Mesenchymal stem cell (in vitro differentiated cells and primary cell): ENCODE measurements around the gene PLA2G3.

ENCODE experiments used
- DNase-seq: peaks from one replicate; pipeline ENCODE4 v3.0.0-alpha.2; 2013
- H2AFZ ChIP-seq: one replicate; pipeline ENCODE4 v1.6.1; 2013; ENCODE audit warnings: low read depth, mild to moderate bottlenecking, control low read depth, inconsistent platforms, low read length, moderate library complexity
- H2AK5ac ChIP-seq: 2 replicates; pipeline ENCODE4 v1.6.1; 2013; ENCODE audit warnings: low read length, moderate library complexity, mild to moderate bottlenecking, inconsistent platforms; ENCODE audit not compliant: severe bottlenecking
- H2BK120ac ChIP-seq: one replicate; pipeline ENCODE4 v1.6.1; 2013; ENCODE audit warnings: low read depth, mild to moderate bottlenecking, inconsistent platforms, low read length, moderate library complexity
- H2BK12ac ChIP-seq, 2 experiments: one replicate each; pipeline ENCODE4 v1.6.1; 2013; ENCODE audit warnings: inconsistent platforms in 2 of 2, low read length in 2 of 2, mild to moderate bottlenecking in 2 of 2, moderate library complexity in 2 of 2, control low read depth in 1 of 2
- H2BK15ac ChIP-seq: one replicate; pipeline ENCODE4 v1.6.1; 2013; ENCODE audit warnings: mild to moderate bottlenecking, low read depth, inconsistent platforms; ENCODE audit not compliant: poor library complexity, severe bottlenecking
- H2BK5ac ChIP-seq: 2 replicates; pipeline ENCODE4 v1.6.1; 2013; ENCODE audit warnings: low read depth, mild to moderate bottlenecking, low read length, control low read depth, inconsistent platforms; ENCODE audit not compliant: poor library complexity, severe bottlenecking
- H3K14ac ChIP-seq, 2 experiments: one replicate each; pipeline ENCODE4 v1.6.1; 2013; ENCODE audit warnings: inconsistent platforms in 2 of 2, low read length in 2 of 2, control low read depth in 1 of 2, mild to moderate bottlenecking in 1 of 2, moderate library complexity in 1 of 2
- H3K18ac ChIP-seq, 2 experiments: one replicate each; pipeline ENCODE4 v1.6.1; 2013; ENCODE audit warnings: inconsistent platforms in 2 of 2, low read length in 2 of 2, control low read depth in 1 of 2, low read depth in 1 of 2, mild to moderate bottlenecking in 1 of 2
- H3K23ac ChIP-seq, 2 experiments: one replicate each; pipeline ENCODE4 v1.6.1; 2013; ENCODE audit warnings: inconsistent platforms in 2 of 2, low read length in 2 of 2, mild to moderate bottlenecking in 2 of 2, moderate library complexity in 2 of 2, control low read depth in 1 of 2
- H3K27ac ChIP-seq: 2 replicates; pipeline ENCODE4 v1.5.1; 2013; ENCODE audit warnings: mild to moderate bottlenecking, moderate library complexity, low read length, control low read depth, inconsistent platforms; ENCODE audit not compliant: poor library complexity, severe bottlenecking
- H3K27me3 ChIP-seq, 2 experiments: 2 replicates each; pipeline versions ENCODE4 v1.6.1 to v1.7.0; 2013; ENCODE audit warnings: low read length in 2 of 2, mild to moderate bottlenecking in 2 of 2, moderate library complexity in 2 of 2, control low read depth in 1 of 2, inconsistent platforms in 1 of 2; ENCODE audit not compliant: control insufficient read depth in 1 of 2, insufficient read depth in 1 of 2
- H3K36me3 ChIP-seq, 2 experiments: 2 replicates each; pipeline versions ENCODE4 v1.6.1 to v1.7.0; 2013; ENCODE audit warnings: low read length in 2 of 2, control low read depth in 1 of 2, inconsistent platforms in 1 of 2, low read depth in 1 of 2, mild to moderate bottlenecking in 1 of 2; ENCODE audit not compliant: insufficient read depth in 2 of 2, control insufficient read depth in 1 of 2
- H3K4ac ChIP-seq, 2 experiments: one replicate each; pipeline ENCODE4 v1.6.1; 2013; ENCODE audit warnings: inconsistent platforms in 2 of 2, low read length in 2 of 2, mild to moderate bottlenecking in 2 of 2, moderate library complexity in 2 of 2, control low read depth in 1 of 2, low read depth in 1 of 2
- H3K4me1 ChIP-seq: 2 replicates; pipeline ENCODE4 v1.6.1; 2013; ENCODE audit warnings: low read depth, low read length, control low read depth; ENCODE audit not compliant: control insufficient read depth, insufficient read depth
- H3K4me2 ChIP-seq: 2 replicates; pipeline ENCODE4 v1.6.1; 2013; ENCODE audit warnings: low read length, mild to moderate bottlenecking, inconsistent platforms; ENCODE audit not compliant: poor library complexity, severe bottlenecking
- H3K4me3 ChIP-seq, 2 experiments: 2 replicates each; pipeline versions ENCODE4 v1.5.1 to v1.7.0; 2013; ENCODE audit warnings: low read length in 2 of 2, mild to moderate bottlenecking in 2 of 2, control low read depth in 1 of 2, low read depth in 1 of 2; ENCODE audit not compliant: insufficient read depth in 1 of 2
- H3K79me1 ChIP-seq: replicated peaks from 2 replicates; pipeline ENCODE4 v1.6.1; 2013; ENCODE audit warnings: mild to moderate bottlenecking, control low read depth, low read length, inconsistent platforms; ENCODE audit not compliant: poor library complexity, severe bottlenecking
- H3K9ac ChIP-seq: 2 replicates; pipeline ENCODE4 v1.7.0; 2013; ENCODE audit warnings: mild to moderate bottlenecking, low read length, moderate library complexity
- H3K9me3 ChIP-seq: 2 replicates; pipeline ENCODE4 v1.7.0; 2013; ENCODE audit warnings: mild to moderate bottlenecking, low read length; ENCODE audit not compliant: control insufficient read depth
- H4K8ac ChIP-seq: one replicate; pipeline ENCODE4 v1.6.1; 2013; ENCODE audit warnings: inconsistent platforms, mild to moderate bottlenecking, low read length, moderate library complexity
- H4K91ac ChIP-seq: one replicate; pipeline ENCODE4 v1.6.1; 2013; ENCODE audit warnings: mild to moderate bottlenecking, low read length, inconsistent platforms
- WGBS: methylation state at CpG from one replicate; pipeline ENCODE4 v1.1.7; 2013; ENCODE audit warnings: mixed read lengths; 5-methylcytosine and 5-hydroxymethylcytosine counted together

PLA2G3 gene

GRCh38 chr22:31148488-31148887, 8.2 kb upstream of the PLA2G3 start:
- H3K18ac ChIP-seq = peak overlapping the region in 1 of 2 experiments; percentile 51
- H2BK12ac ChIP-seq = peak overlapping the region in 1 of 2 experiments; percentile 6
- H3K4me3 ChIP-seq = no peak overlapping the region
- H3K9me3 ChIP-seq = peaks cover 7% of the 10 kb centered on the region
- peak overlapping the region; percentile 62 for H3K9ac ChIP-seq
- H3K4ac ChIP-seq = no peak overlapping the region
- WGBS = 88% methylated on average over 1 of the region's 1 CpG
- no peak overlapping the region for H3K27ac ChIP-seq
- H3K4me1 ChIP-seq = no peaks in the 10 kb centered on the region
- no peak overlapping the region for H4K8ac ChIP-seq
- H3K27me3 ChIP-seq = no peaks in the 10 kb centered on the region
- DNase-seq = no peak
- H2BK120ac ChIP-seq = no peak overlapping the region
- H3K14ac ChIP-seq = no peak overlapping the region
- H3K36me3 ChIP-seq = no peaks in the 10 kb centered on the region
- H3K4me2 ChIP-seq = no peak overlapping the region
- no peak overlapping the region for H2BK15ac ChIP-seq
- no peaks in the 10 kb centered on the region for H3K79me1 ChIP-seq
- no peak overlapping the region for H2BK5ac ChIP-seq
- peak overlapping the region; percentile 2 for H2AFZ ChIP-seq
- no peak overlapping the region for H4K91ac ChIP-seq
- H3K23ac ChIP-seq = no peak overlapping the region
- H2AK5ac ChIP-seq = no peak overlapping the region

- Histone ChIP-seq H2BK120ac (no peak overlapping the region), H4K8ac (no peak overlapping the region), H2BK5ac (no peak overlapping the region), H3K79me1 (no peaks in the 10 kb centered on the region), H3K36me3 (no peaks in the 10 kb centered on the region), H2BK15ac (no peak overlapping the region), H3K23ac (no peak overlapping the region), H2AK5ac (no peak overlapping the region), H3K4me1 (peaks cover 13% of the 10 kb centered on the region), H3K9me3 (peaks cover 7% of the 10 kb centered on the region), H3K27me3 (peaks cover 13 to 33% of the 10 kb centered on the region in 2 experiments), H3K4ac (no peak overlapping the region), H2AFZ (no peak overlapping the region), H3K4me2 (no peak overlapping the region), H4K91ac (no peak overlapping the region), H3K18ac (no peak overlapping the region), H3K9ac (no peak overlapping the region), H2BK12ac (no peak overlapping the region), H3K14ac (no peak overlapping the region), H3K27ac (no peak overlapping the region), H3K4me3 (no peak overlapping the region)
- peak; percentile 33 for DNase-seq
Observed at GRCh38 chr22:31144223-31144622, 3.9 kb upstream of the PLA2G3 start.

GRCh38 chr22:31143537-31143936, 3.2 kb upstream of the PLA2G3 start:
- Histone ChIP-seq H3K23ac (no peak overlapping the region), H3K4me1 (peaks cover 13% of the 10 kb centered on the region), H3K9ac (no peak overlapping the region), H3K4me3 (no peak overlapping the region), H2BK12ac (no peak overlapping the region), H4K91ac (no peak overlapping the region), H2BK120ac (no peak overlapping the region), H3K79me1 (no peaks in the 10 kb centered on the region), H3K9me3 (peaks cover 7% of the 10 kb centered on the region), H2BK15ac (no peak overlapping the region), H4K8ac (no peak overlapping the region), H2BK5ac (no peak overlapping the region), H3K18ac (no peak overlapping the region), H3K36me3 (no peaks in the 10 kb centered on the region), H3K27me3 (peaks cover 20 to 39% of the 10 kb centered on the region in 2 experiments), H3K27ac (no peak overlapping the region), H2AFZ (no peak overlapping the region), H3K4me2 (no peak overlapping the region), H3K14ac (no peak overlapping the region), H2AK5ac (no peak overlapping the region), H3K4ac (no peak overlapping the region)
- 79% methylated on average over 3 of the region's 3 CpGs for WGBS
- DNase-seq = no peak

- Histone ChIP-seq H3K14ac (no peak overlapping the region), H3K36me3 (no peaks in the 10 kb centered on the region)
Observed at GRCh38 chr22:31143038-31143437, 2.7 kb upstream of the PLA2G3 start.

More at GRCh38 chr22:31143038-31143437, 2.7 kb upstream of the PLA2G3 start:
- Histone ChIP-seq H3K79me1 (no peaks in the 10 kb centered on the region), H2BK5ac (no peak overlapping the region), H3K9ac (no peak overlapping the region), H3K4me3 (no peak overlapping the region), H2AFZ (no peak overlapping the region), H2BK12ac (no peak overlapping the region), H2AK5ac (no peak overlapping the region), H3K23ac (no peak overlapping the region), H3K4ac (no peak overlapping the region), H3K4me2 (no peak overlapping the region), H3K4me1 (peaks cover 15% of the 10 kb centered on the region), H3K27ac (no peak overlapping the region), H3K18ac (no peak overlapping the region), H4K8ac (no peak overlapping the region), H3K9me3 (peaks cover 7% of the 10 kb centered on the region), H2BK15ac (no peak overlapping the region), H3K27me3 (peaks cover 23 to 44% of the 10 kb centered on the region in 2 experiments), H2BK120ac (no peak overlapping the region), H4K91ac (peak overlapping the region; percentile 32)
- 79% methylated on average over 3 of the region's 3 CpGs for WGBS
- no peak for DNase-seq
